Measurements from ENCODE around the gene TMEM119.

- TF ChIP-seq, protein P1, sequence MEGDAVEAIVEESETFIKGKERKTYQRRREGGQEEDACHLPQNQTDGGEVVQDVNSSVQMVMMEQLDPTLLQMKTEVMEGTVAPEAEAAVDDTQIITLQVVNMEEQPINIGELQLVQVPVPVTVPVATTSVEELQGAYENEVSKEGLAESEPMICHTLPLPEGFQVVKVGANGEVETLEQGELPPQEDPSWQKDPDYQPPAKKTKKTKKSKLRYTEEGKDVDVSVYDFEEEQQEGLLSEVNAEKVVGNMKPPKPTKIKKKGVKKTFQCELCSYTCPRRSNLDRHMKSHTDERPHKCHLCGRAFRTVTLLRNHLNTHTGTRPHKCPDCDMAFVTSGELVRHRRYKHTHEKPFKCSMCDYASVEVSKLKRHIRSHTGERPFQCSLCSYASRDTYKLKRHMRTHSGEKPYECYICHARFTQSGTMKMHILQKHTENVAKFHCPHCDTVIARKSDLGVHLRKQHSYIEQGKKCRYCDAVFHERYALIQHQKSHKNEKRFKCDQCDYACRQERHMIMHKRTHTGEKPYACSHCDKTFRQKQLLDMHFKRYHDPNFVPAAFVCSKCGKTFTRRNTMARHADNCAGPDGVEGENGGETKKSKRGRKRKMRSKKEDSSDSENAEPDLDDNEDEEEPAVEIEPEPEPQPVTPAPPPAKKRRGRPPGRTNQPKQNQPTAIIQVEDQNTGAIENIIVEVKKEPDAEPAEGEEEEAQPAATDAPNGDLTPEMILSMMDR (IDR thresholded peaks at IDR 0.05), result no peak
- no peak for TF ChIP-seq ZFX (IDR thresholded peaks at IDR 0.05; ENCODE audit: borderline replicate concordance)
Observed at GRCh38 chr12:108548954-108549521, 48.8 kb downstream of the TMEM119 start.
